GM12874 (cell line): Measurements from ENCODE around the gene DCAF8.

Experiments used
- TF ChIP-seq, protein P1 (sequence below): IDR thresholded peaks from 2 replicates; pipeline ENCODE4 v1.5.1; 2011; ENCODE audit warnings: low read depth, mild to moderate bottlenecking, control low read depth, low read length, moderate library complexity; ENCODE audit not compliant: insufficient read depth

Gene DCAF8

GRCh38 chr1:160258177-160258798, 4.1 kb downstream of the DCAF8 start:
- TF ChIP-seq, protein P1, sequence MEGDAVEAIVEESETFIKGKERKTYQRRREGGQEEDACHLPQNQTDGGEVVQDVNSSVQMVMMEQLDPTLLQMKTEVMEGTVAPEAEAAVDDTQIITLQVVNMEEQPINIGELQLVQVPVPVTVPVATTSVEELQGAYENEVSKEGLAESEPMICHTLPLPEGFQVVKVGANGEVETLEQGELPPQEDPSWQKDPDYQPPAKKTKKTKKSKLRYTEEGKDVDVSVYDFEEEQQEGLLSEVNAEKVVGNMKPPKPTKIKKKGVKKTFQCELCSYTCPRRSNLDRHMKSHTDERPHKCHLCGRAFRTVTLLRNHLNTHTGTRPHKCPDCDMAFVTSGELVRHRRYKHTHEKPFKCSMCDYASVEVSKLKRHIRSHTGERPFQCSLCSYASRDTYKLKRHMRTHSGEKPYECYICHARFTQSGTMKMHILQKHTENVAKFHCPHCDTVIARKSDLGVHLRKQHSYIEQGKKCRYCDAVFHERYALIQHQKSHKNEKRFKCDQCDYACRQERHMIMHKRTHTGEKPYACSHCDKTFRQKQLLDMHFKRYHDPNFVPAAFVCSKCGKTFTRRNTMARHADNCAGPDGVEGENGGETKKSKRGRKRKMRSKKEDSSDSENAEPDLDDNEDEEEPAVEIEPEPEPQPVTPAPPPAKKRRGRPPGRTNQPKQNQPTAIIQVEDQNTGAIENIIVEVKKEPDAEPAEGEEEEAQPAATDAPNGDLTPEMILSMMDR: no peak

- TF ChIP-seq, protein P1: no peak
Observed at GRCh38 chr1:160257411-160258015, 4.8 kb downstream of the DCAF8 start.

- TF ChIP-seq, protein P1: no peak
Observed at GRCh38 chr1:160256396-160257046, 5.8 kb downstream of the DCAF8 start.

GRCh38 chr1:160255781-160256300, 6.5 kb downstream of the DCAF8 start:
- TF ChIP-seq, protein P1: no peak

DNA sequence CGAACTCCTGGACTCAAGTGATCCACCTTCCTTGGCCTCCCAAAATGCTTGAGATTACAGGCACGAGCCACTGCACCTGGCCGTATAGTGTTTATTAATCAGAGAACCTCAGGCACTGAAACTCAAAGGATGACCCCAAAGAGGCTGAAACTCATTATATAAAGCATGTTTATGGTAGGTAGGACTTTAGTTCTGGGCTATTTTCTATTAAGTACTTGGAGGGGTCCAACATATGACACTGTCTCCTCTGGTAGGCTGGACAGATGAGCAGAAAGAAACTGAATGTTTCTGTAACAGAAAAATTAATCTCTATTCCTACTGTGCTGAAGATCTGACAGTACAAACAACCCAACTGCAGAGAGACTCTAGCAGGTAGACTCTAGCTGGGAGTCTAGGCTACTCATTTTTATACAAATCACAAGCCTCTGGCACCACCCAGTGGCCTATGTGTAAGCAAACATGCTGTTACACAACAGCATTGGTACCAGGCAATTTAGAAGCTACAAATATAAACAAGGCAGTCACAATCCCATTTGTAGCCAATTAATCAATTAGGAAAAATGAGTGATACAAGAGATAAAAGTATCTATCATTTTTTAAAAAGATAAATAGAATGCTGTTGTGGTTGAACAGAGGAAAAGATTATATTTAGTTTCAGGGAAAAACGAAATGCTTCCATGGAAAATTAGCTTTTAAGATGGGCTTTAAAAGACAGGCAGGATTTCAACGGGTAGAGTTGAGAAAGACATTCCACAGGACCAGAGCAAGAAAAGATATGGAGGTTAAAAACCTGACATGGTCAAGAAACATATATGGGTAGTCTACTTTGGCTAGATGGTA, 10.4 kb downstream of the DCAF8 start:
- TF ChIP-seq, protein P1: peak; percentile 62

GRCh38 chr1:160251011-160251410, 11.3 kb downstream of the DCAF8 start:
- TF ChIP-seq, protein P1: no peak

DNA sequence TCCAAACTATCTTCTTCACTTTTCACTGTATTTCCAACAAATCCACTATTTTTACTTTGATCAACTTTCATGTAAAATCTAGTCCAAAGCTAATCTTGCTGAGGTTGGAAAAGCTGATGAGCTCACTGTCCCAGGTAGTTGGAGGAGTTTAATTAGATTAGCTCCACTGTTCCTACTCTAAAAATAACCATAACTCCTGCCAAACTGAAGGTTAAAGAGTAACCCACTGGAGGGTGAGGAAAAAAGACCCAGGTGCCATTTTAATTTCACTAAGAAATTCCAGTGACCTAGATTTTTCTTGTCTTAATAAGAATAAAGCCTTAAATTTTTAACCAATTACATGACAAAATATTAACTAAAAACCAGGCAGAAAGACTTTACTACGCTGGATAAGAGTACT, 15.3 kb downstream of the DCAF8 start:
- TF ChIP-seq, protein P1: no peak
